ENCODE data around the gene DLST.

Gene DLST

GRCh38 chr14:74860899-74861733 is 20.6 kb upstream of the DLST start:
- DNase-seq (ENCODE audit: low read depth in 1 of 2, low spot score in 1 of 2): peak in 1 of 2 experiments; percentile 76
- TF ChIP-seq POLR2AphosphoS5 (IDR thresholded peaks at IDR 0.05; ENCODE audit: low read depth) (no peak), CTCF (IDR thresholded peaks at IDR 0.05; ENCODE audit: insufficient read depth, low read length) (peak; percentile 38)

GRCh38 chr14:74861734-74862090 is 20.0 kb upstream of the DLST start:
- Histone ChIP-seq H3K4me3 (replicated peaks; ENCODE audit: insufficient read depth, low read length) (no peak overlapping the region), H3K27me3 (ENCODE audit: insufficient read depth, poor library complexity, severe bottlenecking) (no peaks in the 10 kb centered on the region), H3K27ac (replicated peaks) (no peak overlapping the region)
- TF ChIP-seq POLR2AphosphoS5 (IDR thresholded peaks at IDR 0.05; ENCODE audit: low read depth) (no peak), GABPA (IDR thresholded peaks at IDR 0.05; ENCODE audit: low read depth) (no peak), REST (IDR thresholded peaks at IDR 0.05; ENCODE audit: insufficient replicate concordance, low read depth) (no peak), SPI1 (IDR thresholded peaks at IDR 0.05; ENCODE audit: borderline replicate concordance, low read depth) (no peak), CTCF (IDR thresholded peaks at IDR 0.05; ENCODE audit: insufficient read depth, low read length) (no peak)
- DNase-seq (ENCODE audit: low read depth in 1 of 2, low spot score in 1 of 2): no peak

More at GRCh38 chr14:74860899-74861733, 20.6 kb upstream of the DLST start:
- H3K27ac ChIP-seq (replicated peaks): no peak overlapping the region
- H3K27me3 ChIP-seq (ENCODE audit: insufficient read depth, poor library complexity, severe bottlenecking): no peaks in the 10 kb centered on the region
- no peak overlapping the region for H3K4me3 ChIP-seq (replicated peaks; ENCODE audit: insufficient read depth, low read length)

GRCh38 chr14:74863274-74863673 is 18.4 kb upstream of the DLST start:
- peak; percentile 55 to 62 for DNase-seq (ENCODE audit: low read depth in 1 of 2, low spot score in 1 of 2)
- H3K27ac ChIP-seq (replicated peaks): no peak overlapping the region
- TF ChIP-seq REST (IDR thresholded peaks at IDR 0.05; ENCODE audit: insufficient replicate concordance, low read depth) (no peak), POLR2AphosphoS5 (IDR thresholded peaks at IDR 0.05; ENCODE audit: low read depth) (no peak), SPI1 (IDR thresholded peaks at IDR 0.05; ENCODE audit: borderline replicate concordance, low read depth) (no peak; the same call in 1 of the 2 replicates), GABPA (IDR thresholded peaks at IDR 0.05; ENCODE audit: low read depth) (no peak), CTCF (IDR thresholded peaks at IDR 0.05; ENCODE audit: insufficient read depth, low read length) (no peak)

More at GRCh38 chr14:74863274-74863673, 18.4 kb upstream of the DLST start:
- H3K27me3 ChIP-seq (ENCODE audit: insufficient read depth, poor library complexity, severe bottlenecking): no peaks in the 10 kb centered on the region
- no peak overlapping the region for H3K4me3 ChIP-seq (replicated peaks; ENCODE audit: insufficient read depth, low read length)

Measured in HL-60 (cell line).